ENCODE results near the gene CFH.

DNA sequence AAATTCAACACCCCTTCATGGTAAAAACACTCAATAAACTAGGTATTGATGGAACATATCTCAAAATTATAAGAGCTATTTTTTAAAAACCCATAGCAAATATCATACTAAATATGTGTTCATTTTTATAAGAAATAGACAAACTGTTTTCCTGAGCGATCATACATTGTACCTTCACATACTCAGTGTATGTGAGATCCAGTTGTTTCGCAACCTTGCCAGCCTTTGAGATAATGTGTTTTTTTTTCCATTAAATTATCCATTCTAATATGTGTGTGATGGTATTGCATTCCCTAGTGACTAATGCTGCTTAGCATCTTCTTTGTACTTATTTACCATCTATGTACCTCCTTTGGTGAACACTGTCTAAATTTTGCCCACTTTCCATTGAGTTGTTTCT, 47.1 kb downstream of the CFH start:
- TF ChIP-seq CTCF (IDR thresholded peaks at IDR 0.05) (no peak), ZFX (IDR thresholded peaks at IDR 0.05; ENCODE audit: borderline replicate concordance) (no peak)
